ENCODE data around the gene COPS3. TPM values are rescaled to one million over a fixed set of nuclear protein-coding genes. Genes with fewer than 3 reads are reported as not detected.
A peak's percentile ranks its signal among the peaks of the same experiment; 100 is the strongest.

Gene COPS3
- total and polyA plus RNA-seq, 2 donors (not counting 1 experiment from before 2014, with no cell fraction given): 62.3 to 80.6 TPM

- TF ChIP-seq CTCF (conservative IDR thresholded peaks at IDR 0.05 in 1 of 2, IDR thresholded peaks at IDR 0.05 in 1 of 2; ENCODE audit: low read depth in 1 of 2, low read length in 2 of 2) (no peak), EZH2 (IDR thresholded peaks at IDR 0.05; ENCODE audit: low read length, missing control alignments) (no peak)
- DNase-seq (ENCODE audit: low read depth in 2 of 2): peak; percentile 14 to 47
- H3K4me2 ChIP-seq (ENCODE audit: extremely low read depth, insufficient read depth, low read length): peak overlapping the region; percentile 99
- peak overlapping the region; percentile 85 to 98 (median 89) for H3K4me3 ChIP-seq (replicated peaks in 1 of 4; ENCODE audit: control extremely low read depth in 1 of 4, insufficient read depth in 1 of 4, low read depth in 3 of 4, low read length in 4 of 4)
- H3K36me3 ChIP-seq (ENCODE audit: control insufficient read depth, insufficient read depth, low read length): peaks cover 6% of the 10 kb centered on the region
- peak overlapping the region; percentile 100 for H3K27ac ChIP-seq (ENCODE audit: insufficient read depth, low read length)
- peak overlapping the region; percentile 99 for H3K9ac ChIP-seq (ENCODE audit: insufficient read depth, low read length)
- no peaks in the 10 kb centered on the region for H3K9me3 ChIP-seq (ENCODE audit: control insufficient read depth, insufficient read depth, low read depth, low read length)
- H2AFZ ChIP-seq (ENCODE audit: low read length): no peak overlapping the region
- H3K27me3 ChIP-seq (ENCODE audit: control insufficient read depth, insufficient read depth, low read length): no peaks in the 10 kb centered on the region
- peaks cover 5% of the 10 kb centered on the region for H4K20me1 ChIP-seq (ENCODE audit: control insufficient read depth, extremely low read depth, insufficient read depth, low read length)
- H3K79me2 ChIP-seq (ENCODE audit: control insufficient read depth, insufficient read depth, low read length): peaks cover 49% of the 10 kb centered on the region
- peaks cover 2% of the 10 kb centered on the region for H3K4me1 ChIP-seq (ENCODE audit: control insufficient read depth, extremely low read depth, insufficient read depth, low read length)
Measured at GRCh38 chr17:17236295-17237025, 44.6 kb downstream of the COPS3 start.

GRCh38 chr17:17235212-17236174 is 45.6 kb downstream of the COPS3 start:
- Histone ChIP-seq H3K36me3 (ENCODE audit: control insufficient read depth, insufficient read depth, low read length) (peaks cover 8% of the 10 kb centered on the region), H4K20me1 (ENCODE audit: control insufficient read depth, extremely low read depth, insufficient read depth, low read length) (peaks cover 5% of the 10 kb centered on the region), H3K9ac (ENCODE audit: insufficient read depth, low read length) (peak overlapping the region; percentile 99), H3K4me1 (ENCODE audit: control insufficient read depth, extremely low read depth, insufficient read depth, low read length) (peaks cover 2% of the 10 kb centered on the region), H3K9me3 (ENCODE audit: control insufficient read depth, insufficient read depth, low read depth, low read length) (no peaks in the 10 kb centered on the region), H3K27ac (ENCODE audit: insufficient read depth, low read length) (peak overlapping the region; percentile 100), H3K4me3 (replicated peaks in 1 of 4; ENCODE audit: control extremely low read depth in 1 of 4, insufficient read depth in 1 of 4, low read depth in 3 of 4, low read length in 4 of 4) (peak overlapping the region; percentile 85 to 98 (median 89)), H3K27me3 (ENCODE audit: control insufficient read depth, insufficient read depth, low read length) (no peaks in the 10 kb centered on the region), H3K4me2 (ENCODE audit: extremely low read depth, insufficient read depth, low read length) (peak overlapping the region; percentile 99), H3K79me2 (ENCODE audit: control insufficient read depth, insufficient read depth, low read length) (peaks cover 54% of the 10 kb centered on the region), H2AFZ (ENCODE audit: low read length) (no peak overlapping the region)
- peak; percentile 18 to 73 for DNase-seq (ENCODE audit: low read depth in 2 of 2)
- TF ChIP-seq CTCF (conservative IDR thresholded peaks at IDR 0.05 in 1 of 2, IDR thresholded peaks at IDR 0.05 in 1 of 2; ENCODE audit: low read depth in 1 of 2, low read length in 2 of 2) (no peak), EZH2 (IDR thresholded peaks at IDR 0.05; ENCODE audit: low read length, missing control alignments) (no peak)

GRCh38 chr17:17232303-17232621 is 48.8 kb downstream of the COPS3 start:
- Histone ChIP-seq H3K9ac (ENCODE audit: insufficient read depth, low read length) (no peak overlapping the region), H3K36me3 (ENCODE audit: control insufficient read depth, insufficient read depth, low read length) (peaks cover 24% of the 10 kb centered on the region), H3K79me2 (ENCODE audit: control insufficient read depth, insufficient read depth, low read length) (peaks cover 59% of the 10 kb centered on the region), H3K4me3 (replicated peaks in 1 of 4; ENCODE audit: control extremely low read depth in 1 of 4, insufficient read depth in 1 of 4, low read depth in 3 of 4, low read length in 4 of 4) (no peak overlapping the region), H3K4me1 (ENCODE audit: control insufficient read depth, extremely low read depth, insufficient read depth, low read length) (peaks cover 2% of the 10 kb centered on the region), H4K20me1 (ENCODE audit: control insufficient read depth, extremely low read depth, insufficient read depth, low read length) (peaks cover 5% of the 10 kb centered on the region), H3K4me2 (ENCODE audit: extremely low read depth, insufficient read depth, low read length) (no peak overlapping the region), H2AFZ (ENCODE audit: low read length) (no peak overlapping the region), H3K27ac (ENCODE audit: insufficient read depth, low read length) (no peak overlapping the region), H3K27me3 (ENCODE audit: control insufficient read depth, insufficient read depth, low read length) (no peaks in the 10 kb centered on the region), H3K9me3 (ENCODE audit: control insufficient read depth, insufficient read depth, low read depth, low read length) (no peaks in the 10 kb centered on the region)
- TF ChIP-seq EZH2 (IDR thresholded peaks at IDR 0.05; ENCODE audit: low read length, missing control alignments) (no peak), CTCF (conservative IDR thresholded peaks at IDR 0.05 in 1 of 2, IDR thresholded peaks at IDR 0.05 in 1 of 2; ENCODE audit: low read depth in 1 of 2, low read length in 2 of 2) (no peak)
- DNase-seq (ENCODE audit: low read depth in 2 of 2): no peak

Measured in fibroblast of lung (primary cell).